Upper lobe of right lung (tissue), 1 donor: ENCODE data around the gene CELF4. TPM values are rescaled to one million over a fixed set of nuclear protein-coding genes. Genes with fewer than 3 reads are reported as not detected.

Experiments used
- ATAC-seq: fragments of 200-7000 bp; cut with Tn5 transposase; one replicate; pipeline ENCODE4 v1.9.1; 2020; ENCODE audit warnings: mild to moderate bottlenecking, moderate library complexity
- DNase-seq: peaks from one replicate; pipeline ENCODE4 v3.0.0-alpha.2; 2020
- H3K27ac ChIP-seq: fragments of 200-600 bp; one replicate; pipeline ENCODE4 v1.8.0; 2022
- H3K27me3 ChIP-seq: fragments of 200-600 bp; one replicate; pipeline ENCODE4 v1.8.0; 2022; ENCODE audit warnings: mild to moderate bottlenecking
- H3K36me3 ChIP-seq: fragments of 200-600 bp; one replicate; pipeline ENCODE4 v1.8.0; 2022
- H3K4me1 ChIP-seq: fragments of 200-600 bp; one replicate; pipeline ENCODE4 v1.8.0; 2022
- H3K4me3 ChIP-seq: fragments of 200-600 bp; one replicate; pipeline ENCODE4 v1.8.0; 2022; ENCODE audit warnings: mild to moderate bottlenecking
- H3K9me3 ChIP-seq: fragments of 200-600 bp; one replicate; pipeline ENCODE4 v1.8.0; 2022
- intact Hi-C: fragments of 100-400 bp; cut with DNase I; formaldehyde crosslinking; loops from one replicate; pipeline ENCODE4 v1.11.0; 2022
- total RNA-seq: library from RNA; stranded (reverse); fragmentation: NEBNext Ultra II Directional; extraction: Animal tissue kit (Norgen Biotek cat#: 25700); gene quantifications from one replicate; pipeline ENCODE4 v1.2.1, GENCODE V29; 2021
- TF ChIP-seq, protein P1 (sequence below): fragments of 200-600 bp; IDR thresholded peaks from one replicate; pipeline ENCODE4 v1.8.0; 2022; ENCODE audit warnings: antibody characterized with exemption
- donor health status: DM: no; HTN: yes; CAD: no; lungs with severe emphysema.

Gene CELF4
- total RNA-seq, 1 donor from 2014 or later = 1.2 TPM

GRCh38 chr18:37313624-37314023 lies 252.0 kb downstream of the CELF4 start:
- Histone ChIP-seq H3K27me3 (no peaks in the 10 kb centered on the region), H3K9me3 (no peaks in the 10 kb centered on the region), H3K27ac (no peak overlapping the region), H3K36me3 (no peaks in the 10 kb centered on the region), H3K4me1 (no peaks in the 10 kb centered on the region), H3K4me3 (no peak overlapping the region)
- intact Hi-C loops = no loop called here
- DNase-seq (no peak), ATAC-seq (no peak)
- TF ChIP-seq, protein P1, sequence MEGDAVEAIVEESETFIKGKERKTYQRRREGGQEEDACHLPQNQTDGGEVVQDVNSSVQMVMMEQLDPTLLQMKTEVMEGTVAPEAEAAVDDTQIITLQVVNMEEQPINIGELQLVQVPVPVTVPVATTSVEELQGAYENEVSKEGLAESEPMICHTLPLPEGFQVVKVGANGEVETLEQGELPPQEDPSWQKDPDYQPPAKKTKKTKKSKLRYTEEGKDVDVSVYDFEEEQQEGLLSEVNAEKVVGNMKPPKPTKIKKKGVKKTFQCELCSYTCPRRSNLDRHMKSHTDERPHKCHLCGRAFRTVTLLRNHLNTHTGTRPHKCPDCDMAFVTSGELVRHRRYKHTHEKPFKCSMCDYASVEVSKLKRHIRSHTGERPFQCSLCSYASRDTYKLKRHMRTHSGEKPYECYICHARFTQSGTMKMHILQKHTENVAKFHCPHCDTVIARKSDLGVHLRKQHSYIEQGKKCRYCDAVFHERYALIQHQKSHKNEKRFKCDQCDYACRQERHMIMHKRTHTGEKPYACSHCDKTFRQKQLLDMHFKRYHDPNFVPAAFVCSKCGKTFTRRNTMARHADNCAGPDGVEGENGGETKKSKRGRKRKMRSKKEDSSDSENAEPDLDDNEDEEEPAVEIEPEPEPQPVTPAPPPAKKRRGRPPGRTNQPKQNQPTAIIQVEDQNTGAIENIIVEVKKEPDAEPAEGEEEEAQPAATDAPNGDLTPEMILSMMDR = no peak

DNA sequence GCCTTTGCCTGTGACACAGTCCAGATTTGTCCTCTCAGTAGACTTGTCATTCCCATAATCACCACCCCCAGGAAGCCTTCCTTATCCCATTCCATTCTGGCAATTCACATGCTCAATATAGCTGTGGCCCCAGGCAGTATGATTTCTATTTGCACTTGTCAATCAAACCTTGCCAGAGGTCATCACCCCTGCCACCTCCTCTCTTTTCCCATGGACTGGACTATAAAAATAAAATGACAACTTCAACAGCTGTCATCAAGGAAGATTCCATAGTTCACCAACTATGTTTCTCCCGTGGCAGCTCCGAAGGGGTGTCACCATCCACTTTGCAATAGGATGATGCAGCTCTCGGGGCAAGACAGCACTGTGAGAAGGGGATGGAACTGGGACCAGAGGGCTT lies 255.7 kb downstream of the CELF4 start:
- Histone ChIP-seq H3K4me1 (no peaks in the 10 kb centered on the region), H3K4me3 (no peak overlapping the region), H3K27me3 (no peaks in the 10 kb centered on the region), H3K36me3 (no peaks in the 10 kb centered on the region), H3K27ac (no peak overlapping the region), H3K9me3 (no peaks in the 10 kb centered on the region)
- intact Hi-C loops = no loop called here
- no peak for ATAC-seq
- no peak for DNase-seq
- TF ChIP-seq, protein P1 = no peak

GRCh38 chr18:37309059-37309458 lies 256.5 kb downstream of the CELF4 start:
- Histone ChIP-seq H3K4me3 (no peak overlapping the region), H3K27ac (no peak overlapping the region), H3K4me1 (no peaks in the 10 kb centered on the region), H3K9me3 (no peaks in the 10 kb centered on the region), H3K36me3 (no peaks in the 10 kb centered on the region), H3K27me3 (no peaks in the 10 kb centered on the region)
- intact Hi-C loops = no loop called here
- TF ChIP-seq, protein P1 = no peak
- ATAC-seq (no peak), DNase-seq (no peak)

- ATAC-seq = no peak
- H3K36me3 ChIP-seq = no peaks in the 10 kb centered on the region
- DNase-seq = no peak
- H3K9me3 ChIP-seq = no peaks in the 10 kb centered on the region
- intact Hi-C loops = no loop called here
- H3K4me1 ChIP-seq = no peaks in the 10 kb centered on the region
- H3K4me3 ChIP-seq = no peak overlapping the region
- H3K27me3 ChIP-seq = no peaks in the 10 kb centered on the region
- no peak overlapping the region for H3K27ac ChIP-seq
- TF ChIP-seq, protein P1 = no peak
Measured at GRCh38 chr18:37307181-37307580, 258.4 kb downstream of the CELF4 start.

DNA sequence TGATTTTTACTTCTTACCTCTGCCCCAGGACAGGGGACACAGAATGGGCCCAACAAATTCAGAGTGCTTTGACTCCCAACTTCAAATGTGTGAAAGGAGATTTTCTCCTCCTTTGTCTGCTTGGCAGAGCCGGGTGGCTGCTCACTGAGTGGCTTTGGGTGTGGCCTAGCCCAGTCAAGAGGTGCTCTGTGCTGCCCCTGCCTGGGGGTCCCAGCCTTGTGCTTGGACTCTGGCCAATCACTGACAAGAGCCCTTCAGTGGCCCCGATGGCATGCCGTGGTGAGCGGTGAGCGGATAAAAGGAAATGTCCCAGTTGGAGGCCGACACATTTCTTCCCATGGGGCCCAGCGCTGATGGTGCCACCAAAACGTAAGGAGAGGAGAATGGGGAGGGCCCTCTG lies 259.2 kb downstream of the CELF4 start:
- Histone ChIP-seq H3K36me3 (no peaks in the 10 kb centered on the region), H3K27ac (no peak overlapping the region), H3K27me3 (no peaks in the 10 kb centered on the region), H3K4me1 (no peaks in the 10 kb centered on the region), H3K9me3 (no peaks in the 10 kb centered on the region), H3K4me3 (no peak overlapping the region)
- intact Hi-C loops = no loop called here
- DNase-seq = no peak
- no peak for ATAC-seq
- TF ChIP-seq, protein P1 = no peak

DNA sequence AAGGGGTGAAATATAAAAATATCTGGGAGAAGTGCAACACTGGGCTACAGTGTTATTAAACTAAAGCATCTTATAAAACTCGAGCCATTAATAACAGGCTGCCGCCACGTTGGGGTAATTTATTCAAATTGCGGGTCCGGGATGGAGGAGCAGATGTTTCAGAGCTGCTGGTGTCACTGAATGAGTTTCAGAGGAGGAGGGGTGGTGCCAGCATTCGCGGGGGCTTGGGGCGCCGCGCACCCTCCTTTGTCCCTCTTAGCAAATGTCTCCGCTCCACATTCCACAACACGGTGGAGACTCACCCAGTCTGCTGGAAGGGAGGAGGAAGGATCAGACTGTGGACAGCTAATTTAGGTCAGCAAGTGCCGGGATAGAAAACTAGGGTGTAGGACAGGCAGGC lies 260.5 kb downstream of the CELF4 start:
- intact Hi-C loops = no loop called here
- Histone ChIP-seq H3K4me3 (no peak overlapping the region), H3K27me3 (no peaks in the 10 kb centered on the region), H3K27ac (no peak overlapping the region), H3K36me3 (no peaks in the 10 kb centered on the region), H3K4me1 (no peaks in the 10 kb centered on the region), H3K9me3 (no peaks in the 10 kb centered on the region)
- DNase-seq = no peak
- TF ChIP-seq, protein P1 = no peak
- no peak for ATAC-seq
